PC-9 (cell line): ENCODE results near the gene QRFP. TPM values are rescaled to one million over a fixed set of nuclear protein-coding genes. Genes with fewer than 3 reads are reported as not detected.

Source experiments
- BruUV-seq: library from RNA; stranded (reverse); fragments of 400-500 nt; replicated peaks from 2 replicates; lab custom pipeline; 2021; lab: Mats Ljungman, UMichigan
- CTCF ChIA-PET: fragments of 300-600 bp; sonication (Branson Sonifier 250); formaldehyde crosslinking; loops from one replicate; lab custom pipeline; 2022; ENCODE audit warnings: antibody characterized with exemption; lab: Charles Lee
- POLR2A ChIA-PET: fragments of 300-600 bp; sonication (Branson Sonifier 250); formaldehyde crosslinking; loops from one replicate; lab custom pipeline; 2022; ENCODE audit warnings: antibody characterized with exemption; ENCODE audit not compliant: unreplicated experiment; lab: Charles Lee
- DNase-seq, 2 experiments: peaks; one replicate each; pipeline versions ENCODE4 v3.0.0 to v3.0.0-alpha.2; 2015 to 2022; ENCODE audit warnings: mixed read lengths in 1 of 2
- H2AFZ ChIP-seq: fragments of 200-600 bp; sonication (generic); 2 replicates; pipeline ENCODE4 v1.8.1; 2017; ENCODE audit warnings: antibody characterized with exemption
- H3F3A ChIP-seq: fragments of 200-600 bp; sonication (generic); 2 replicates; pipeline ENCODE4 v1.8.1; 2017; ENCODE audit warnings: antibody characterized with exemption, mild to moderate bottlenecking, low read depth; ENCODE audit not compliant: insufficient read depth
- H3K27ac ChIP-seq: fragments of 200-600 bp; sonication (generic); 2 replicates; pipeline ENCODE4 v1.6.1; 2016; ENCODE audit warnings: mixed run types
- H3K27me3 ChIP-seq: fragments of 200-600 bp; sonication (generic); 2 replicates; pipeline ENCODE4 v1.6.1; 2016; ENCODE audit warnings: low read depth, mixed run types; ENCODE audit not compliant: insufficient read depth
- H3K36me3 ChIP-seq: fragments of 200-600 bp; sonication (generic); 2 replicates; pipeline ENCODE4 v1.6.1; 2016; ENCODE audit warnings: low read depth, mixed run types
- H3K4me1 ChIP-seq: fragments of 200-600 bp; sonication (generic); replicated peaks from 2 replicates; pipeline ENCODE4 v1.6.1; 2016; ENCODE audit warnings: mixed run types; ENCODE audit not compliant: insufficient read depth
- H3K4me2 ChIP-seq: fragments of 200-600 bp; sonication (generic); 2 replicates; pipeline ENCODE4 v1.6.1; 2017; ENCODE audit warnings: mixed run types
- H3K4me3 ChIP-seq: fragments of 200-600 bp; sonication (generic); 2 replicates; pipeline ENCODE4 v1.6.1; 2016; ENCODE audit warnings: mixed run types
- H3K79me2 ChIP-seq: fragments of 200-600 bp; sonication (generic); 2 replicates; pipeline ENCODE4 v1.6.1; 2017; ENCODE audit warnings: low read depth, mixed run types
- H3K9me2 ChIP-seq: fragments of 200-600 bp; sonication (generic); 2 replicates; pipeline ENCODE4 v1.8.1; 2017; ENCODE audit warnings: mild to moderate bottlenecking; ENCODE audit not compliant: insufficient read depth
- H3K9me3 ChIP-seq: fragments of 200-600 bp; sonication (generic); 2 replicates; pipeline ENCODE4 v1.8.1; 2016; ENCODE audit warnings: low read depth; ENCODE audit not compliant: insufficient read depth
- H4K20me1 ChIP-seq: fragments of 200-600 bp; sonication (generic); 2 replicates; pipeline ENCODE4 v1.8.1; 2017; ENCODE audit not compliant: insufficient read depth
- CTCF ChIP-seq: fragments of 200-600 bp; sonication (generic); conservative IDR thresholded peaks from 2 replicates; pipeline ENCODE4 v1.6.1; 2017; ENCODE audit warnings: mixed run types, antibody characterized with exemption, mild to moderate bottlenecking, moderate library complexity
- EZH2 ChIP-seq: fragments of 200-600 bp; sonication (generic); IDR thresholded peaks from 2 replicates; pipeline ENCODE4 v1.8.0; 2017; ENCODE audit warnings: antibody characterized with exemption, low read depth
- intact Hi-C: fragments of 100-400 bp; cut with micrococcal nuclease; formaldehyde crosslinking; loops from one replicate; pipeline ENCODE4 v1.10.0; 2022; ENCODE audit not compliant: unreplicated experiment
- total RNA-seq: library from RNA; stranded (reverse); gene quantifications from 2 replicates; pipeline ENCODE4 v1.2.3, GENCODE V29; 2021

The QRFP gene
- total RNA-seq, 1 experiment from 2014 or later, result not detected

- H3K4me2 ChIP-seq, result no peak overlapping the region
- DNase-seq, result no peak
- no peaks in the 10 kb centered on the region for H3K79me2 ChIP-seq
- peaks cover 34% of the 10 kb centered on the region for H4K20me1 ChIP-seq
- H3K9me2 ChIP-seq, result no peaks in the 10 kb centered on the region
- BruUV-seq, result no TSS peak
- H3K4me1 ChIP-seq, result no peaks in the 10 kb centered on the region
- H3K27ac ChIP-seq, result no peak overlapping the region
- peaks cover 7% of the 10 kb centered on the region; the same call in 1 of the 2 replicates for H3F3A ChIP-seq
- CTCF ChIA-PET, result interaction anchor here (0.5 kb wide), 1 partner anchor 38 kb away, joined by 4 read pairs; no protein-coding TSS in a partner anchor
- no peak overlapping the region for H3K4me3 ChIP-seq
- no peak overlapping the region for H2AFZ ChIP-seq
- no peaks in the 10 kb centered on the region for H3K9me3 ChIP-seq
- TF ChIP-seq EZH2 (no peak), CTCF (no peak)
- no peaks in the 10 kb centered on the region for H3K36me3 ChIP-seq
- intact Hi-C loops, result no loop called here
- H3K27me3 ChIP-seq, result no peaks in the 10 kb centered on the region
- POLR2A ChIA-PET, result no interaction called here
These were observed 25.1 kb downstream of the QRFP start for GRCh38 chr9:130871395-130872062.

DNA sequence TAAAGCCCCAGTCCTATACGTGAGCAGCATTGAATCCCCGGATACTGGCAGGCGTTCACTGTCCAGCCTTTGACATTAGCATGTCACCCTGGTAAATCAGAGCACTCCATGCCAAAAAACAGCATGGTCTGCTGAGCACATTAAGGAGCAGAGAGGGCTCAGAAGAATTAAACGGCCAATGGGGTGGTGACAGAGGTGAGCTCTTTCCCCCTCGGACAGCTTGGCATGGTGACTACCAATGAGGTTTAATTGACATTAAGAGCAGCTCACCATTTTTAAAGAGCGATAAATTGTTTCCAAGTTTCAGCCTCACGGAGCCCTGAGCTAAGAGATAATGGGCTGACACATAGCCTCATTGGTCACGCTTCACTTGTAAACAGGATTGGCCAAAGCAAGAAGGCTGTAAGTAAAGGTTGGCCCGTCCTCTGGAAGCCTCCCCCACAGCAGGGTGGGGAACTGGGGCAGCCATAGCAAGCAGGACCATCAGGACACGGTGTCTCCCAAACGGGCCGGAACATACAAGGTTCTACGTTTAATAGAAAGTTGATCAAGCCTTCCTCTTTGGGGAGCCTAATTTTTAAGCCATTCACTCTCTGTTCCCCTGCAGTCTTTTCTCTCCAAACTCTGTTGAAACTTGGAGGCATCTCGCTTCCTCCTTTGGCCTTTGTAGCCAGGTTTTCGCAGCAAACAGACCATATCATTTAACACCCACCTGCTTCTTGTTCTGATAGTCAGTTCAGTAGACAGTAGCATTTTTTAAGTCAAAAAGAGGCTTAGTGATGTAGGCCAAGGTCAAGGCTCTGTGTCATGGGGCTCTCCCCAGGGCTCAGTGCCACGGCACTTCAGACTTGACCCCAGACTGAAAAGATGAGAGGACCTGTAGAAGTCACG, 25.9 kb downstream of the QRFP start:
- Histone ChIP-seq H3K4me2 (no peak overlapping the region), H4K20me1 (peaks cover 34% of the 10 kb centered on the region), H3K9me2 (no peaks in the 10 kb centered on the region), H3K27ac (no peak overlapping the region), H3K4me1 (no peaks in the 10 kb centered on the region), H3K4me3 (no peak overlapping the region), H3F3A (peaks cover 10% of the 10 kb centered on the region; the same call in 1 of the 2 replicates), H3K36me3 (no peaks in the 10 kb centered on the region), H3K79me2 (no peaks in the 10 kb centered on the region), H2AFZ (no peak overlapping the region), H3K9me3 (no peaks in the 10 kb centered on the region), H3K27me3 (no peaks in the 10 kb centered on the region)
- intact Hi-C loops, result loop anchor here (1.0 kb wide), 2 partner anchors 71 to 128 kb away; no protein-coding TSS in a partner anchor
- POLR2A ChIA-PET, result interaction anchor here (0.6 kb wide), 1 partner anchor 88 kb away, joined by 4 read pairs; no protein-coding TSS in a partner anchor
- no peak for DNase-seq
- BruUV-seq, result no TSS peak
- CTCF ChIA-PET, result interaction anchor here (0.5 to 2.4 kb wide), 6 partner anchors 39 to 237 kb away, joined by 3 to 15 read pairs (median 8); no protein-coding TSS in a partner anchor
- TF ChIP-seq CTCF, result no peak
- TF ChIP-seq EZH2, result no peak

GRCh38 chr9:130869250-130869649, 27.4 kb downstream of the QRFP start:
- no peaks in the 10 kb centered on the region for H3K36me3 ChIP-seq
- peaks cover 34% of the 10 kb centered on the region for H4K20me1 ChIP-seq
- H3K9me2 ChIP-seq, result no peaks in the 10 kb centered on the region
- TF ChIP-seq EZH2, result no peak
- TF ChIP-seq CTCF, result no peak
- H3K27me3 ChIP-seq, result no peaks in the 10 kb centered on the region
- no peak overlapping the region for H3K27ac ChIP-seq
- ChIA-PET POLR2A (no interaction called here), CTCF (interaction anchor here (0.6 to 2.4 kb wide), 6 partner anchors 31 to 168 kb away, joined by 3 to 15 read pairs (median 6); no protein-coding TSS in a partner anchor)
- H3K4me2 ChIP-seq, result no peak overlapping the region
- H3F3A ChIP-seq, result peaks cover 12% of the 10 kb centered on the region; the same call in 1 of the 2 replicates
- BruUV-seq, result no TSS peak
- H3K9me3 ChIP-seq, result no peaks in the 10 kb centered on the region
- H3K79me2 ChIP-seq, result no peaks in the 10 kb centered on the region
- H3K4me3 ChIP-seq, result no peak overlapping the region
- intact Hi-C loops, result loop anchor here (5.0 kb wide), 1 partner anchor 407 kb away; no protein-coding TSS in a partner anchor
- no peaks in the 10 kb centered on the region for H3K4me1 ChIP-seq
- no peak for DNase-seq
- no peak overlapping the region for H2AFZ ChIP-seq
